MCF 10A (cell line): ENCODE measurements around the gene GPR132. TPM values are rescaled to one million over a fixed set of nuclear protein-coding genes. Genes with fewer than 3 reads are reported as not detected.
"Not testable (repeated sequence)": the region's sequence is repeated elsewhere in the genome, so short reads cannot be mapped to it uniquely, and the experiment has no call there.

ENCODE experiments used
- BruUV-seq: library from RNA; stranded (reverse); fragments of 400-500 nt; replicated peaks from 2 replicates; lab custom pipeline; 2021; lab: Mats Ljungman, UMichigan
- CTCF ChIA-PET: fragments of 300-600 bp; sonication (Branson Sonifier 250); formaldehyde crosslinking; extraction: SDS; loops from one replicate; lab custom pipeline; 2021; ENCODE audit warnings: antibody characterized with exemption, inconsistent platforms; lab: Yijun Ruan, JAX
- POLR2A ChIA-PET: fragments of 300-600, 350-650 bp; sonication (Branson Sonifier 250); formaldehyde crosslinking; extraction: SDS; loops from one replicate; lab custom pipeline; 2020; ENCODE audit warnings: antibody characterized with exemption, inconsistent platforms; lab: Yijun Ruan, JAX
- DNase-seq: peaks from one replicate; pipeline ENCODE4 v3.0.0-alpha.2; 2018; ENCODE audit not compliant: unreplicated experiment
- H3K27ac Mint-ChIP-seq: one replicate; pipeline ENCODE4 v1.8.0; 2022; ENCODE audit warnings: mild to moderate bottlenecking, low read depth, mixed read lengths; ENCODE audit not compliant: unreplicated experiment
- H3K27me3 Mint-ChIP-seq: one replicate; pipeline ENCODE4 v1.8.0; 2022; ENCODE audit warnings: mixed read lengths; ENCODE audit not compliant: insufficient read depth, unreplicated experiment
- H3K36me3 Mint-ChIP-seq: one replicate; pipeline ENCODE4 v1.8.0; 2022; ENCODE audit warnings: mild to moderate bottlenecking, moderate library complexity, mixed read lengths; ENCODE audit not compliant: insufficient read depth, unreplicated experiment
- H3K4me1 Mint-ChIP-seq: one replicate; pipeline ENCODE4 v1.8.0; 2022; ENCODE audit warnings: mixed read lengths; ENCODE audit not compliant: insufficient read depth, unreplicated experiment
- H3K4me3 Mint-ChIP-seq: one replicate; pipeline ENCODE4 v1.8.0; 2022; ENCODE audit warnings: mild to moderate bottlenecking, moderate library complexity, mixed read lengths; ENCODE audit not compliant: unreplicated experiment
- H3K9me3 Mint-ChIP-seq: one replicate; pipeline ENCODE4 v1.8.0; 2022; ENCODE audit warnings: mixed read lengths; ENCODE audit not compliant: unreplicated experiment
- CTCF ChIP-seq: fragments of 200-600 bp; IDR thresholded peaks from one replicate; pipeline ENCODE4 v1.8.0; 2022; ENCODE audit warnings: antibody characterized with exemption, mild to moderate bottlenecking; ENCODE audit not compliant: unreplicated experiment
- intact Hi-C: fragments of 100-400 bp; cut with micrococcal nuclease; formaldehyde crosslinking; loops from 2 replicates; pipeline ENCODE4 v1.14.1; 2022
- total RNA-seq: library from RNA; stranded (reverse); gene quantifications from 2 replicates; pipeline ENCODE4 v1.2.3, GENCODE V29; 2022

GPR132 gene
- total RNA-seq, 1 experiment from 2014 or later, result 0.42 TPM

- H3K4me3 Mint-ChIP-seq, result no peak overlapping the region
- H3K27me3 Mint-ChIP-seq, result peaks cover 27% of the 10 kb centered on the region
- peaks cover 7% of the 10 kb centered on the region for H3K4me1 Mint-ChIP-seq
- POLR2A ChIA-PET, result no interaction called here
- no peak for DNase-seq
- H3K36me3 Mint-ChIP-seq, result peaks cover 28% of the 10 kb centered on the region
- TF ChIP-seq CTCF, result no peak
- BruUV-seq, result no TSS peak
- CTCF ChIA-PET, result no interaction called here
- intact Hi-C loops, result no loop called here
- no peaks in the 10 kb centered on the region for H3K9me3 Mint-ChIP-seq
- H3K27ac Mint-ChIP-seq, result no peak overlapping the region
These were observed 17.5 kb upstream of the GPR132 start for GRCh38 chr14:105082703-105083102.

- Mint-ChIP-seq H3K36me3 (peaks cover 27% of the 10 kb centered on the region), H3K27me3 (peaks cover 38% of the 10 kb centered on the region)
- H3K4me1 Mint-ChIP-seq, H3K4me3 Mint-ChIP-seq, DNase-seq, H3K27ac Mint-ChIP-seq, intact Hi-C loops, H3K9me3 Mint-ChIP-seq, BruUV-seq: not testable (repeated sequence)
- ChIA-PET CTCF (interaction anchor here (0.7 to 1.0 kb wide), 4 partner anchors 9 to 102 kb away, joined by 3 to 4 read pairs (median 4); no protein-coding TSS in a partner anchor), POLR2A (interaction anchor here (0.6 kb wide), 1 partner anchor 14 kb away, joined by 3 read pairs; no protein-coding TSS in a partner anchor)
These were observed 16.2 kb upstream of the GPR132 start for GRCh38 chr14:105081473-105081872.

GRCh38 chr14:105080161-105080560 lies 14.9 kb upstream of the GPR132 start:
- ChIA-PET POLR2A (interaction anchor here (0.7 to 0.9 kb wide), 4 partner anchors 8 to 221 kb away, joined by 3 read pairs; no protein-coding TSS in a partner anchor), CTCF (interaction anchor here (0.6 to 1.2 kb wide), 3 partner anchors 10 to 34 kb away, joined by 3 to 5 read pairs (median 4); no protein-coding TSS in a partner anchor)
- no TSS peak for BruUV-seq
- Mint-ChIP-seq H3K27me3 (peaks cover 38% of the 10 kb centered on the region), H3K27ac (no peak overlapping the region), H3K4me3 (no peak overlapping the region), H3K9me3 (no peaks in the 10 kb centered on the region), H3K4me1 (peaks cover 7% of the 10 kb centered on the region), H3K36me3 (peaks cover 16% of the 10 kb centered on the region)
- no peak for TF ChIP-seq CTCF
- intact Hi-C loops, result no loop called here
- DNase-seq, result no peak

GRCh38 chr14:105078294-105078693 lies 13.1 kb upstream of the GPR132 start:
- Mint-ChIP-seq H3K4me1 (peaks cover 7% of the 10 kb centered on the region), H3K36me3 (peaks cover 8% of the 10 kb centered on the region), H3K4me3 (no peak overlapping the region), H3K27me3 (peaks cover 25% of the 10 kb centered on the region), H3K9me3 (no peaks in the 10 kb centered on the region), H3K27ac (no peak overlapping the region)
- intact Hi-C loops, result no loop called here
- TF ChIP-seq CTCF, result no peak
- ChIA-PET POLR2A (no interaction called here), CTCF (no interaction called here)
- no TSS peak for BruUV-seq
- no peak for DNase-seq
